ENCODE results near the gene VEGFC.

Gene VEGFC

DNA sequence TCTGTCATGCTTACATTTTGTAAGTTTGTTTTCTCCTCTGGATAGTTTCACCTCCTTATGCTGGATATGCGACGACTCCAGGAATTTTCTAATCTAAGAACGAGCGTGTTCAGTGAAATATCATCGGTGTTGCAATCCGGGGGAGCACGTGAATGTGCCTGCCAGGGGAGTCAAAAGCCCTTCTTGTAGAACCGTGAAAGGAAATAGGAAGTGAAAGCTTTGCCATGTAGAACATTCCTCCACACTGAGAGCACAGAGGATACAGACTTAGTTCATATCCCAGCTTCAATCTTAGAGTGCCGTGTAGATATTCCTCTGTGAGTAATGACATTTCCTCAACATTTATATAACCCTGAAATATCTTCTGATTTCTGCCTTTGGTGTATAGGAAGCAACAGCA lies 121.2 kb downstream of the VEGFC start:
- DNase-seq: no peak

DNA sequence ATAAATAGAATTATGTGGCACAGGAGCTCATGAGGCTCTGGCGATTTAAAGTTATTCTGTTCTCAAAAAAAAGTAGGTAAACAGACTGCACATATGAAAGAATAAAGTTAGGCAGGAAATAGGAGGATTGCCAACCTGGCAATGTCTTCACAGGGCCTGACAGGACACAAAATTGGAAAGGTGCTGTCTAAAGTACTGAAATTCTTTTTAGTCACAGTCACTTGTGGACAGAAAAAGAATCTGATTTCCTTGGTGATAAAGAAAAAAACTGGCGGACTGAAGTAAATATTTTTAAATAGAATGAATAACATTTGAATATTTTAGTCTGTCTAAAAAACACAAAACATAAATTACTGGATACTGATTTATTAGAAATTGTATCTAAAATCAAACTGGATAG lies 124.4 kb downstream of the VEGFC start:
- DNase-seq: no peak

GRCh38 chr4:176664964-176665363 lies 127.8 kb downstream of the VEGFC start:
- no peak for DNase-seq

DNA sequence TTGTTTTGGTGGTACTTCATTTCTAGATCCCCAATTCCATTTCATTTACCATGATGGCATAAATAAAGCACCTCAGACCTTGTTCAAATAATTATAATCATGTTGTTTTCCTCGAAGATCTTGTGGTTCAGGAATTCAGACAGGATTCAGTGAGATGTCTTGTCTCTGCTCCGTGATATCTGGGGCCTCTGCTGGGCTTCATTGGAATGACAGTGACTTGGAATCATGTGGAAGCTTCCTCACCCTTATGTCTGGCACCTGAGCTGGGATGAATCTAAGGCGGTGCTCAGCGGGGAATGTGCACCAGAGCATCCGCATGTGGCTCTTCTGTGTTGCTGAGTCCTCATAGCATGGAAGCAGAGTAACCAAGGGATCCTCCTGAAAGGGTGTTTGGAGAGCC lies 132.2 kb downstream of the VEGFC start:
- DNase-seq: no peak

DNA sequence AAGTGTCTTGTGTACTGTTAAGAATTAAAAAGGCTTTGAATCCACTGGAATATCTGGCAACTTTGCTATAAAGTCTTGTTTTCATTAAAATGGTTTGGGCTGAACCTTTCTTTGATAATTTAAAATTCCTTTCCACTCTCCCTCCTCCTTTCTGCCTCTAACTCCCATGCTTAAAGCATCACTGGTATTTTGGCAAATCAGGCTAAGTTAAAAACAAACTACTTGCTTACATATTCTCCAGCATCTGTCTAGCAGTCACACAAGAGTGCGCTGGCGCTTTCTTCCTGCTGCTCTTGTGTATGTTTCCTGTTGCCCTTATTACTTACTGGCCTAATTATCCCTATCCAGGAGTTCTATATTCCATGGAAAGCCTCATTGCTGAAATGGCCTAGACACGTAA lies 136.6 kb downstream of the VEGFC start:
- DNase-seq: no peak

- DNase-seq: no peak
These were observed 138.0 kb downstream of the VEGFC start for GRCh38 chr4:176654565-176655216.

DNA sequence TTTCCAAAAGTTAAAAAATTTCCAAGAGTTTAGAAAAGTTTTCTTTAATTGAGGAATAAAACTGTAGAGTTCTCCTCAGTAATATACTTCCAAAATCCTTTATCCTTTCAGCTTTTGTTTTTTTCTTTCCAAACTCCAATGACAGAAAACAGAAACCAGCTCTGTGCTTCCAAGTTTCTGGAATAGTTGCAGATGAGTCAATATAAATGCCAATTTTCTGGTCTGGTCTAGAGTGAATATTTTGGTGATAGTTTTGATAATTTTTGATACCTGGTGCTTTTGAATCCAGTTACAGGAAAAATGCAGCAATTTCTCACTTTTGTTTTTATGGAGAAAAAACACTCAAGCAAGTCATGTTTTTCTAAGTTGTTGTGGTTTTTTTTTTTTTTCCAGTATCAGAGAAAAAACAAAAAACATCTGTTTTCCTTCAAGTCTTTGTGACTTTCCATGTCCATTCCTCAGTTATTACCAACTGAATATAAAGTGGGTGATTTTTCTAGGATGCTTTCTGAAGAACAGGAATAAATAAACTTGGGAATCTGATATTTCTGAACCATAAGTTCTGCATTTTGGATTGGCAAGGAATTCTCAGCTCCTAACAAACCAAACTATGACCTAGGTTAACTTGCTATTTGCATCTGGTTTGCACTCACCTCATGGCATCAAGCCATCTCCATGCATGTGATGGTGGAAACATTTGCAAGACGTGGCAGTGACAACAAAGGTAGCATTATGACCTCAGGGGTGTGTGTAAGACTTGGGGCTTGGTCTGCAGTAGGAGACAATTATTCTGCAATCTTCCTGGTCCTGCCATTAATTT lies 139.1 kb downstream of the VEGFC start:
- no peak for DNase-seq

GRCh38 chr4:176646311-176646710 lies 146.4 kb downstream of the VEGFC start:
- no peak for DNase-seq

DNA sequence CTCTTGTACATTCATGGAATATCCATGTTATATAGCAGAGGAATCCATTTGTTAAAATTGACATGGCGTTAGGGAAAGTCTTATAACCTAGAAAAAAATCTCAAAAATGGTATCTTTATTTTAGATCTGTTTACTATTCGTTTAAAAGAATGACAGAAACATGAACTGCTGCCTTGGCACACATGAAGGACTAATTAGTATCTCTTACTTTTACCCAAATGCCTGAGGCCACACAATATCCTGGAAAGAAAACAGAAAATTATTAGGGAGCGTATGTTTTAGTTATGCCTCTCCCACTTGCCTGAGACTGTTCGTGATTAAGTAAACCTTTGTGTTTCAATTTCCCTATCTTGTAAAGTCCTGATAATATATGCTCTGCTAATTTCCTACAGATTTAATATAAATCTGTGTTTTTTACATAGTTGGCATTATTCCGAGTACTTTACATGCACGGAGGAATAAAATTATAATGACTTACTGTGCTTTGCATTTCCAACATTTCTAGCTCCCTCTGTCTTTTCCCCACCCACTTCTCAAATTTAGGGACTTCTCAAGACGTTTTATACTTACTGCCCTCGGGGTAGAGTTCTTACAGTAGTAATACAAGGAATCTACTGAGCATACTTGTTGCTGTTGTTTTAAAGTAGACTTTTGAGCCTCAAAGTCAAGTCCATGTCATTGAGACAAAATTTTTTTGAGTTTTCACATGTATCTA lies 147.3 kb downstream of the VEGFC start:
- DNase-seq: no peak

DNA sequence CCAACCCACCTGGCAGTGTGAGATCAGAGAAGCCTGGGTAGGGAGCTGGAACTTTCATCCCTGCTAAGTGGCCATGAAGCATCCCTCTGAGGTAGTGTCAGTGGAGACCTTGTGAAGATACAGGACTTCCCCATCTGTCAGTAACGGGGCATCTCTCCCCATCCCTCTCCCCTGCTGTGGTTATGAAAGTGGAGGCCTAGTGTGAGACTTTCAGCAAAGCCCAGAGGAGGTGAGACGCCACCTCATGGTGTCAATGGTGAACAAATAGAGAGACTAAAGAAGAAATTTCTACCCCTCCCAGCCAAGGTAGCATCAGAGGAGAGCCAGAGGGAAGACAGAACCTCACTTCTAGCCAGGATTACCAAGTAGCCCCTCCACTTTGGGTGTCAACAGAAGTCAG lies 150.2 kb downstream of the VEGFC start:
- no peak for DNase-seq

- DNase-seq: no peak
These were observed 151.5 kb downstream of the VEGFC start for GRCh38 chr4:176641237-176641636.

DNA sequence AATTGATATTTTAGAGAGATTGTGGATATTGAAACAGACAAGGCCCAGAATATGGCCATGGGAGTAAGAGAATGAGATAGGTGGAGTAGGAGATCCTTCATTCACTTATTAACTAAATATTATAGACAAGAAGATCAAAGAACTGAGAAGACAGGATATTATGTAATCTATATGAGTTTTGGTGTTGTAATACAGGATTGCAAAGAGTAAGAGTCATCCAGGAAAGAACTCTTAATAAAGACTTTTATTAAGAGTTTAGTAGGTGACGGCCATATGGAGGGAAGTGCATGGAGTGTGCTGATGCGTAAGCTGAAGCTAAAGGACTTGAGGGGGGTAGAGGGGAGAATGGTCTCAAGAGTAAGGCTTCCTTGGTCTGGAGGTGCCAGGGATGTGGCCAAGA lies 153.7 kb downstream of the VEGFC start:
- DNase-seq: no peak

- no peak for DNase-seq
These were observed 156.4 kb downstream of the VEGFC start for GRCh38 chr4:176636292-176636691.

GRCh38 chr4:176635372-176636261 lies 157.1 kb downstream of the VEGFC start:
- no peak for DNase-seq

All from C1 segment of cervical spinal cord (tissue), 14 donors.